GM12865 (cell line): ENCODE data around the gene SOX21.

Source experiments
- DNase-seq: peaks from one replicate; pipeline ENCODE4 v3.0.0; 2010; ENCODE audit warnings: low read depth
- H3K4me3 ChIP-seq: 2 replicates; pipeline ENCODE4 v1.5.1; 2011; ENCODE audit warnings: mild to moderate bottlenecking, low read depth, low read length, control low read depth
- TF ChIP-seq, protein P1 (sequence below): IDR thresholded peaks from 2 replicates; pipeline ENCODE4 v1.5.1; 2011; ENCODE audit warnings: low read length, control low read depth, low read depth, inconsistent platforms; ENCODE audit not compliant: insufficient read depth; ENCODE audit errors: missing control alignments

Gene SOX21

DNA sequence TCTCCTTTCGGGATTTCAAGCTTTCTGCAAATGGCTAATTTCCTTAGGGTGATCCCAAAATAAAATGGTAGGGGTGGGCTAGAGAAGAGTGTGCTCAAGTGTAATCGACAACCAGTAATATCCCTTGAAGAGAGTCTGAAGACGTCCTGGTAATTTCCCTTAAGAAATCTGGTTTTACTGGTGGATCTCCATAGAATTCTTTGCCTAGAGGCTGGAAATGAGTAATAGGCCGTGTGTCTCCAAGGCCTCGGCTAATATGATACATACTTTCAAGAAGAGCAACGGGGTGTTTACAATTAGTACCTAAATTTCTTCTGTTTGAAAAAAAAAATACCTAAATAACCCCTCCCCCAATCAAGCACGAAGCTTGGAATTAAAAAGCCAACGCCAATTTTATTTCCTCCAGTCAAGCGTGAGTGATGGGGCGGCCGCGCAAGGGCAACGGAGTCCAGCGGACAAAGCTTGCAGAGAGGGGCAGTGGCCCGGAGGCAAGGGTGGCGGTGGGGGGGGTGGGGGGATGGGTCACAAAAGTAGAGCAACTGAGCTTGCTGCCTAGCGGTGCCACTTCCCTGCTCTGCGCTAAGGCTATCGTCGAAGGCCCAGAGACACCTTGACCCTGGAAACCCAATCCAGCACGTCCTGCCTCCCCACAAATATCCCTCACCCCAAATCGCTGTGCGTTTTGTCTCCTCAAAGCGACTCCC, 7.8 kb downstream of the SOX21 start:
- TF ChIP-seq, protein P1, sequence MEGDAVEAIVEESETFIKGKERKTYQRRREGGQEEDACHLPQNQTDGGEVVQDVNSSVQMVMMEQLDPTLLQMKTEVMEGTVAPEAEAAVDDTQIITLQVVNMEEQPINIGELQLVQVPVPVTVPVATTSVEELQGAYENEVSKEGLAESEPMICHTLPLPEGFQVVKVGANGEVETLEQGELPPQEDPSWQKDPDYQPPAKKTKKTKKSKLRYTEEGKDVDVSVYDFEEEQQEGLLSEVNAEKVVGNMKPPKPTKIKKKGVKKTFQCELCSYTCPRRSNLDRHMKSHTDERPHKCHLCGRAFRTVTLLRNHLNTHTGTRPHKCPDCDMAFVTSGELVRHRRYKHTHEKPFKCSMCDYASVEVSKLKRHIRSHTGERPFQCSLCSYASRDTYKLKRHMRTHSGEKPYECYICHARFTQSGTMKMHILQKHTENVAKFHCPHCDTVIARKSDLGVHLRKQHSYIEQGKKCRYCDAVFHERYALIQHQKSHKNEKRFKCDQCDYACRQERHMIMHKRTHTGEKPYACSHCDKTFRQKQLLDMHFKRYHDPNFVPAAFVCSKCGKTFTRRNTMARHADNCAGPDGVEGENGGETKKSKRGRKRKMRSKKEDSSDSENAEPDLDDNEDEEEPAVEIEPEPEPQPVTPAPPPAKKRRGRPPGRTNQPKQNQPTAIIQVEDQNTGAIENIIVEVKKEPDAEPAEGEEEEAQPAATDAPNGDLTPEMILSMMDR: no peak
- no peak overlapping the region for H3K4me3 ChIP-seq
- no peak for DNase-seq

DNA sequence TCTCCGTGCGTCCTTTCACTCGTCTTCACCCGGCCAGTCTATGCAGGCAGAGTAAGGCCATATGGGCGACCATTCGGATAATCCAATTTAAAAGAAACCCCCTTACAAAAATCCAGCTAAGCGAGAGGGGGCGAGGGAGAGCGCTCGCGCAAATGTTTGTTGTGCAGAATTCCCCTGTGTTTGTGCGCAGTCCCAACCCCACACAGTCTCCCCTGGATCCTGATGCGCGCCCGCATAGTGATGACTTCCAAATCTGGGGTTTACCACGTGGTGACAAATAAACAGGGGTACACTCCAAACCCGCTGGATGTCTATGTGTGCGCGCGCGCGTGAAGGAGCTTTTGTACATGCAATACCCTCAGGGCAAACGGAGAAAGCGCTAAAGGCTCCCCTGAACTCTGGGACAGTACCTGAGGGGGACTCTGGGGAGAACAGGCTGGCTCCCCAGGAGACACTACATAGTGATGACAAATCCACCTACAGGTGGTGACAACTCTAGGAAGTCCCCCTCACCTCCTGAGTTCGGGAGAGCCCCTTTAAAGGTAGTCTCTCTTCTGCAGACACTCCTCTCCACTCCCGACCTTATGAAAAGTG, 8.5 kb downstream of the SOX21 start:
- DNase-seq: no peak
- H3K4me3 ChIP-seq: no peak overlapping the region
- TF ChIP-seq, protein P1: no peak

DNA sequence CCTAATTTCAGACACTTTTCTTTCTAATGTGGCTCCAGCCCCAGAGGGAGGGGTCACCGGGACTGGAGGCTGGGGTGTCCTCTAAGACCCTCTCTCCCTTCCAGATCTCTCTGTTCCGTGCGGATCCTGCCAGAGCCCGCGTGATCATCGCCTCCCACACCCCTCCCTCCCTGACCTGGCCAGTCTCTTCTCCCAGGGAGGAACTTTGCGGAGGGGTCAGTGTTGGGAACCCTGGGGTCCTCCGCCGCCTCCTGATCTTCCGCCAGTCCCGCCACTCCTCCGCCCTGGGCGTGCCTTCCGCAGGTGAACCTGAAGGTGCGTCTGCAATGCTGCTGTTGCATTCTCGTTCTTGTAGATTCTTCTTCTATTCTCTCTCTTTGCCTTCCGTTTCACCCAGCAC, 9.1 kb downstream of the SOX21 start:
- no peak overlapping the region for H3K4me3 ChIP-seq
- TF ChIP-seq, protein P1: no peak
- DNase-seq: no peak

DNA sequence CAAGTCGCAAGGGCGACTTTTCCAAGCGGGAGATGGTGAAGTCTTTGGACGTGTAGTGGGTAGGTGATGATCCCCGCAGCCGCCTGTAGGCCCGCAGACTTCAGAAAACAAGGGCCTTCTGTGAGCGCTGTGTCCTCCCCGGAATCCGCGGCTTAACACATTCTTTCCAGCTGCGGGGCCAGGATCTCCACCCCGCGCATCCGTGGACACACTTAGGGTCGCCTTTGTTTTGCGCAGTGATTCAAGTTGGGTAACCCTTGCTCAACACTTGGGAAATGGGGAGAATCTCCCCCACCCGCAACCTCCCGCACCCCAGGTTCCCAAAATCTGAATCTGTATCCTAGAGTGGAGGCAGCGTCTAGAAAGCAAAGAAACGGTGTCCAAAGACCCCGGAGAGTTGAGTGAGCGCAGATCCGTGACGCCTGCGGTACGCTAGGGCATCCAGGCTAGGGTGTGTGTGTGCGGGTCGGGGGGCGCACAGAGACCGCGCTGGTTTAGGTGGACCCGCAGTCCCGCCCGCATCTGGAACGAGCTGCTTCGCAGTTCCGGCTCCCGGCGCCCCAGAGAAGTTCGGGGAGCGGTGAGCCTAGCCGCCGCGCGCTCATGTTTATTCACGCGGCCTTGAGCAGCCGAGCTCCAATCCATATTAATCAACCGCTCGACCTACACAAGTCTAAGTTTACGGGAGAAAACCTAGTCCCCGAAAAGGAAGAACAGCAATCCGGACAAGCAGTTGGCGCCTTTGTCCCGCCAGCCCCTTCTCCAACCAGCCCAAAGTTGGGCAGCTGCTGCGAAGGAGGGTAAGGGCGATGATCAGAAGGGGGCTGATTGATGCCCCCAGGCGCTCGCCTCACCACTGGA, 9.9 kb downstream of the SOX21 start:
- DNase-seq: no peak
- H3K4me3 ChIP-seq: no peak overlapping the region

DNA sequence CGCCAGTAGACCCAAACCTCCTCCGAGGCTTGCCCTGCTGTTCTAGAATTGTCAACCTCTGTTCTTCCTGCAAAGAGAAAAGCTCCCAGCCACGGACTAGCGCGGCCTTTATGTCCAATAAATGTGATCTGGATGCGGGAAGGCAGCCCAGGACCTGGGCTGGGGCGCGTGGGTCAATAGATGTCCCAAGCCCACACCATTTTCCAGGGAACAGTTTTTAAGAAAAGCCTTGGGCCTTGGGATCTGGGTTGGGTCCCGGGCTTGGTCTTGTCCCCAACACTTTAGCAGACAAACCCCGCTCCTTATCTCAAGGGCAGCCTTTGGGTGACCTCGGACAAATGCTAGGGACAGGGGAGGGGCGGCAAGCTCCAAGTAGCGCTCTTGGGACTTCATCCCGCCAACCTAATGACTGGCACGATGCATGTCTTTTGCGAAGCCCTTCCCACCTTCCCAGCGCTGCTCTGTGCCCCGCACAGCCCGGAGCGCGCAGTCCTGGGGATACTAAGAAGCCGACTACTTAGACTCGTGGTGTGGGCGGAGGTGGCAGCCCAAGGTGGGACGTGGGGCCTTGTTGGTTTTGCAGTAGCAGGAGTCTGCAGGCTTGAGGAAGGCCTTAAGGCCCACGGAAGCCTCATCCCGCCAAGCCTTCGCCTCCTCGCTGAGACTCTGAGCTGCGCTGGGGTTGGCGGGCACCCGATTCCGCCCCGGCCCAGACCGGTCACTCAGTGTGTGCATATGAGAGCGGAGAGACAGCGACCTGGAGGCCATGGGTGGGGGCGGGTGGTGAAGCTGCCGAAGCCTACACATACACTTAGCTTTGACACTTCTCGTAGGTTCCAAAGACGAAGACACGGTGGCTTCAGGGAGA, 10.8 kb downstream of the SOX21 start:
- TF ChIP-seq, protein P1: no peak
- no peak for DNase-seq
- no peak overlapping the region for H3K4me3 ChIP-seq

More for the DNA sequence above, 9.9 kb downstream of the SOX21 start:
- TF ChIP-seq, protein P1: no peak

DNA sequence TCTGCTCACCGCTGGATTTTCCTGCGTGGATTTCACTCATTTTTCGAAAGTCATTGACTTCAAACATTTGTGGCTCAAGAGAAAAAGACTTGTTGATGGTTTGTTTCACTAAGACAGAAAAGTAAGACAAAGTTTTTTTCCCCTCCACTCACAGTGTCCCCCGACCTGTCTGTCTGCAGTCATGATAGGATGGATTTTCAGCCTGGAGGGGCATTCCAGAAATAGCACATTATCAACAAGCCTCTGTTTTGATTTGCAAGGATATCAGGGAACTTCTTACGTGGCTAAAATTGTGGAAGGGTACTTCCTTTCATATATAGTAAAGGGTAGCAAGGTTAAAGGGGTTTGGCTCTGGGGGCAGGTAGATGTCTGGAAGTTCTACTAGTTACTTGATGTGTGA, 11.8 kb downstream of the SOX21 start:
- no peak for DNase-seq
- H3K4me3 ChIP-seq: no peak overlapping the region
- TF ChIP-seq, protein P1: no peak
